ENCODE measurements around the gene CDH11. TPM values are rescaled to one million over a fixed set of nuclear protein-coding genes. Genes with fewer than 3 reads are reported as not detected.

The CDH11 gene
- polyA plus RNA-seq, 1 experiment = 276 TPM

GRCh38 chr16:64989050-64989449 is 132.8 kb downstream of the CDH11 start:
- no peaks in the 10 kb centered on the region for H3K27me3 ChIP-seq (ENCODE audit: control insufficient read depth, insufficient read depth, low read length)
- CTCF ChIA-PET = no interaction called here
- no peak for TF ChIP-seq CTCF (IDR thresholded peaks at IDR 0.05; ENCODE audit: low read depth, low read length)
- no peak overlapping the region for H3K4me3 ChIP-seq (ENCODE audit: low read depth, low read length)
- H3K27ac ChIP-seq (ENCODE audit: low read depth, low read length) = no peak overlapping the region
- H3K9me3 ChIP-seq (ENCODE audit: control insufficient read depth, insufficient read depth, low read length) = no peaks in the 10 kb centered on the region
- POLR2A ChIA-PET = interaction anchor here (0.6 kb wide), 1 partner anchor 9 kb away, joined by 4 read pairs; no protein-coding TSS in a partner anchor
- no peak for DNase-seq (ENCODE audit: low read depth, low spot score)

GRCh38 chr16:64983963-64984362 is 137.9 kb downstream of the CDH11 start:
- H3K9me3 ChIP-seq (ENCODE audit: control insufficient read depth, insufficient read depth, low read length) = no peaks in the 10 kb centered on the region
- H3K27ac ChIP-seq (ENCODE audit: low read depth, low read length) = no peak overlapping the region
- peak; percentile 61 for DNase-seq (ENCODE audit: low read depth, low spot score)
- POLR2A ChIA-PET = no interaction called here
- no peak overlapping the region for H3K4me3 ChIP-seq (ENCODE audit: low read depth, low read length)
- CTCF ChIA-PET = interaction anchor here (0.6 to 2.1 kb wide), 6 partner anchors 10 to 673 kb away, joined by 3 to 9 read pairs (median 3); no protein-coding TSS in a partner anchor
- TF ChIP-seq CTCF (IDR thresholded peaks at IDR 0.05; ENCODE audit: low read depth, low read length) = peak; percentile 77
- H3K27me3 ChIP-seq (ENCODE audit: control insufficient read depth, insufficient read depth, low read length) = no peaks in the 10 kb centered on the region

- H3K4me3 ChIP-seq (ENCODE audit: low read depth, low read length) = no peak overlapping the region
- no peaks in the 10 kb centered on the region for H3K9me3 ChIP-seq (ENCODE audit: control insufficient read depth, insufficient read depth, low read length)
- no peak for DNase-seq (ENCODE audit: low read depth, low spot score)
- no peaks in the 10 kb centered on the region for H3K27me3 ChIP-seq (ENCODE audit: control insufficient read depth, insufficient read depth, low read length)
- POLR2A ChIA-PET = no interaction called here
- no peak for TF ChIP-seq CTCF (IDR thresholded peaks at IDR 0.05; ENCODE audit: low read depth, low read length)
- CTCF ChIA-PET = interaction anchor here (0.6 to 2.1 kb wide), 4 partner anchors 9 to 27 kb away, joined by 3 to 9 read pairs (median 4); no protein-coding TSS in a partner anchor
- H3K27ac ChIP-seq (ENCODE audit: low read depth, low read length) = no peak overlapping the region
Observed at GRCh38 chr16:64983231-64983630, 138.6 kb downstream of the CDH11 start.

GRCh38 chr16:64982581-64982980 is 139.3 kb downstream of the CDH11 start:
- Histone ChIP-seq H3K9me3 (ENCODE audit: control insufficient read depth, insufficient read depth, low read length) (no peaks in the 10 kb centered on the region), H3K27me3 (ENCODE audit: control insufficient read depth, insufficient read depth, low read length) (no peaks in the 10 kb centered on the region), H3K4me3 (ENCODE audit: low read depth, low read length) (no peak overlapping the region), H3K27ac (ENCODE audit: low read depth, low read length) (no peak overlapping the region)
- ChIA-PET CTCF (interaction anchor here (2.1 kb wide), 1 partner anchor 9 kb away, joined by 9 read pairs; no protein-coding TSS in a partner anchor), POLR2A (no interaction called here)
- no peak for DNase-seq (ENCODE audit: low read depth, low spot score)
- TF ChIP-seq CTCF (IDR thresholded peaks at IDR 0.05; ENCODE audit: low read depth, low read length) = no peak

GRCh38 chr16:64981568-64982281 is 140.1 kb downstream of the CDH11 start:
- H3K27ac ChIP-seq (ENCODE audit: low read depth, low read length) = no peak overlapping the region
- ChIA-PET POLR2A (interaction anchor here (0.8 to 1.5 kb wide), 2 partner anchors 18 to 117 kb away, joined by 3 read pairs; no protein-coding TSS in a partner anchor), CTCF (interaction anchor here (0.7 kb wide), 1 partner anchor 204 kb away, joined by 7 read pairs; no protein-coding TSS in a partner anchor)
- no peaks in the 10 kb centered on the region for H3K27me3 ChIP-seq (ENCODE audit: control insufficient read depth, insufficient read depth, low read length)
- H3K9me3 ChIP-seq (ENCODE audit: control insufficient read depth, insufficient read depth, low read length) = no peaks in the 10 kb centered on the region
- TF ChIP-seq CTCF (IDR thresholded peaks at IDR 0.05; ENCODE audit: low read depth, low read length) = no peak
- no peak for DNase-seq (ENCODE audit: low read depth, low spot score)
- no peak overlapping the region for H3K4me3 ChIP-seq (ENCODE audit: low read depth, low read length)

All from AG04450 (cell line).